HepG2 (cell line): Measurements from ENCODE around the gene ANTXR1. TPM values are rescaled to one million over a fixed set of nuclear protein-coding genes. Genes with fewer than 3 reads are reported as not detected.

Experiments used
- AKAP8 ChIP-seq: sonication (generic); formaldehyde crosslinking; IDR thresholded peaks from 2 replicates; pipeline ENCODE4 v1.5.1; 2020; ENCODE audit warnings: mild to moderate bottlenecking, missing genetic modification reagents
- CEBPG ChIP-seq: IDR thresholded peaks from 2 replicates; pipeline ENCODE4 v1.6.1; 2016
- FOXO1 ChIP-seq: sonication (generic); formaldehyde crosslinking; IDR thresholded peaks from 2 replicates; pipeline ENCODE4 v1.4.0; 2020; ENCODE audit warnings: missing genetic modification reagents
- GATAD2A ChIP-seq: IDR thresholded peaks from 2 replicates; pipeline ENCODE4 v1.6.1; 2016
- GTF3A ChIP-seq: sonication (generic); formaldehyde crosslinking; conservative IDR thresholded peaks from 2 replicates; pipeline ENCODE4 v1.4.0; 2020; ENCODE audit warnings: mild to moderate bottlenecking, missing genetic modification reagents
- HCFC1 ChIP-seq: fragments of 150-350 bp; IDR thresholded peaks from 2 replicates; pipeline ENCODE4 v1.6.1; 2014; ENCODE audit warnings: low read depth, low read length
- HDAC1 ChIP-seq: sonication (generic); formaldehyde crosslinking; IDR thresholded peaks from 2 replicates; pipeline ENCODE4 v1.5.1; 2020; ENCODE audit warnings: mild to moderate bottlenecking, missing genetic modification reagents
- KMT2A ChIP-seq: sonication (generic); formaldehyde crosslinking; IDR thresholded peaks from 2 replicates; pipeline ENCODE4 v1.4.0; 2020; ENCODE audit warnings: missing genetic modification reagents
- MED1 ChIP-seq: sonication (generic); formaldehyde crosslinking; IDR thresholded peaks from 2 replicates; pipeline ENCODE4 v1.4.0; 2020; ENCODE audit warnings: missing genetic modification reagents
- MIER2 ChIP-seq: IDR thresholded peaks from 2 replicates; pipeline ENCODE4 v1.6.1; 2016; ENCODE audit warnings: missing biosample characterization, missing genetic modification reagents
- MIER3 ChIP-seq: IDR thresholded peaks from 2 replicates; pipeline ENCODE4 v1.6.1; 2016; ENCODE audit warnings: missing compliant biosample characterization, borderline replicate concordance
- NONO ChIP-seq, 2 experiments: fragments of 450-650 bp in 1 of 2; sonication (generic) in 1 of 2; formaldehyde crosslinking in 1 of 2; IDR thresholded peaks in 1 of 2; conservative IDR thresholded peaks in 1 of 2; 2 replicates each; pipeline versions ENCODE4 v1.6.1 to v1.8.0; 2017 to 2022; ENCODE audit warnings: mild to moderate bottlenecking in 1 of 2, missing genetic modification reagents in 1 of 2, moderate library complexity in 1 of 2
- POLR2AphosphoS5 ChIP-seq: IDR thresholded peaks from 2 replicates; pipeline ENCODE4 v1.6.1; 2012; ENCODE audit warnings: low read depth, low read length
- RCOR2 ChIP-seq: IDR thresholded peaks from 2 replicates; pipeline ENCODE4 v1.6.1; 2016; ENCODE audit warnings: missing biosample characterization, missing genetic modification reagents
- RFX1 ChIP-seq: fragments of 450-650 bp; IDR thresholded peaks from 2 replicates; pipeline ENCODE4 v1.6.1; 2017
- RORA ChIP-seq: sonication (generic); formaldehyde crosslinking; IDR thresholded peaks from 2 replicates; pipeline ENCODE4 v1.5.0; 2020; ENCODE audit warnings: mild to moderate bottlenecking, missing genetic modification reagents, moderate library complexity
- SAP130 ChIP-seq: IDR thresholded peaks from 2 replicates; pipeline ENCODE4 v1.6.1; 2016; ENCODE audit warnings: low read depth
- TFDP2 ChIP-seq: sonication (generic); formaldehyde crosslinking; IDR thresholded peaks from 2 replicates; pipeline ENCODE4 v1.4.0; 2020; ENCODE audit warnings: missing genetic modification reagents
- ZBED4 ChIP-seq: sonication (generic); formaldehyde crosslinking; IDR thresholded peaks from 2 replicates; pipeline ENCODE4 v1.4.0; 2020; ENCODE audit warnings: missing genetic modification reagents, borderline replicate concordance
- ZBTB42 ChIP-seq: sonication (generic); formaldehyde crosslinking; IDR thresholded peaks from 2 replicates; pipeline ENCODE4 v1.5.0; 2020; ENCODE audit warnings: mild to moderate bottlenecking, missing genetic modification reagents
- ZFP1 ChIP-seq: IDR thresholded peaks from 2 replicates; pipeline ENCODE4 v1.6.1; 2016
- ZMAT5 ChIP-seq: sonication (generic); formaldehyde crosslinking; IDR thresholded peaks from 2 replicates; pipeline ENCODE4 v1.5.0; 2020; ENCODE audit warnings: mild to moderate bottlenecking, low read depth, missing genetic modification reagents, borderline replicate concordance
- ZMYM2 ChIP-seq: sonication (generic); formaldehyde crosslinking; IDR thresholded peaks from 2 replicates; pipeline ENCODE4 v1.8.0; 2022; ENCODE audit warnings: mild to moderate bottlenecking, missing genetic modification reagents
- ZNF367 ChIP-seq: sonication (generic); formaldehyde crosslinking; IDR thresholded peaks from 2 replicates; pipeline ENCODE4 v1.4.0; 2020; ENCODE audit warnings: missing genetic modification reagents, borderline replicate concordance
- ZNF562 ChIP-seq: sonication (generic); formaldehyde crosslinking; IDR thresholded peaks from 2 replicates; pipeline ENCODE4 v1.8.0; 2022; ENCODE audit warnings: missing genetic modification reagents, borderline replicate concordance
- ZNF614 ChIP-seq: IDR thresholded peaks from 2 replicates; pipeline ENCODE4 v1.6.1; 2018; ENCODE audit warnings: missing biosample characterization, missing genetic modification reagents, inconsistent platforms, borderline replicate concordance
- ZNF747 ChIP-seq: sonication (generic); formaldehyde crosslinking; IDR thresholded peaks from 2 replicates; pipeline ENCODE4 v1.8.1; 2023; ENCODE audit warnings: missing genetic modification reagents, mild to moderate bottlenecking, borderline replicate concordance
- ZSCAN31 ChIP-seq: sonication (generic); formaldehyde crosslinking; IDR thresholded peaks from 2 replicates; pipeline ENCODE4 v1.5.0; 2020; ENCODE audit warnings: low read depth, mild to moderate bottlenecking, missing genetic modification reagents
- polyA plus RNA-seq, 8 experiments: library from polyadenylated mRNA; depleted of rRNA in 3 of 8; stranded (reverse) in 7 of 8; unstranded in 1 of 8; fragments of >200 nt; fragmentation: Illumina TruSeq in 4 of 8; extraction: Trizol in 4 of 8; gene quantifications; 2 replicates each; pipeline versions ENCODE4 v1.2.1 to v1.2.3, GENCODE V29; 2011 to 2016; ENCODE audit warnings: low read depth in 4 of 8, missing spikeins in 1 of 8, mixed read lengths in 1 of 8; ENCODE audit not compliant: insufficient read depth in 1 of 8
- total RNA-seq, 5 experiments: library from RNA; depleted of rRNA; stranded (reverse); fragments of >200 nt; fragmentation: Illumina TruSeq; extraction: Trizol; gene quantifications; 2 replicates each; pipeline ENCODE4 v1.2.3, GENCODE V29; 2016; ENCODE audit warnings: low read depth in 1 of 5

ANTXR1 gene
- total and polyA plus RNA-seq, 2 of the 13 experiments (the other 11 are each of a cell fraction or from before 2014, with no cell fraction given) = 4.5 to 12.7 TPM

GRCh38 chr2:69166812-69167468 lies 154.0 kb downstream of the ANTXR1 start (continued):
- TF ChIP-seq RCOR2 (0 out of 2 replicates have a peak, but pooled peaks have one; percentile 45), KMT2A (CRISPR knock-in tag) (peak; percentile 60), GTF3A (0 out of 2 replicates have a peak, but pooled peaks have one; percentile 36), FOXO1 (CRISPR knock-in tag) (no peak; the same call in 1 of the 2 replicates), HCFC1 (no peak), ZFP1 (CRISPR knock-in tag) (peak; percentile 83; the same call in 1 of the 2 replicates), ZMYM2 (CRISPR knock-in tag) (0 out of 2 replicates have a peak, but pooled peaks have one; percentile 58), MIER3 (CRISPR knock-in tag) (peak; percentile 58; the same call in 1 of the 2 replicates), TFDP2 (CRISPR knock-in tag) (peak; percentile 26; the same call in 1 of the 2 replicates), ZMAT5 (no peak), ZNF747 (peak; percentile 57; the same call in 1 of the 2 replicates), NONO (IDR thresholded peaks at IDR 0.05) (no peak), NONO (CRISPR knock-in tag; conservative IDR thresholded peaks at IDR 0.05) (peak; percentile 88), ZNF614 (CRISPR knock-in tag) (peak; percentile 72; the same call in 1 of the 2 replicates), RFX1 (peak; percentile 45; the same call in 1 of the 2 replicates), ZNF367 (CRISPR knock-in tag) (no peak), MIER2 (CRISPR knock-in tag) (0 out of 2 replicates have a peak, but pooled peaks have one; percentile 40), HDAC1 (CRISPR knock-in tag) (peak; percentile 77), AKAP8 (CRISPR knock-in tag) (no peak), ZBED4 (CRISPR knock-in tag) (peak; percentile 58; the same call in 1 of the 2 replicates), CEBPG (peak; percentile 94), GATAD2A (CRISPR knock-in tag) (peak; percentile 95), ZSCAN31 (CRISPR knock-in tag) (peak; percentile 48; the same call in 1 of the 2 replicates), SAP130 (CRISPR knock-in tag) (peak; percentile 64), RORA (CRISPR knock-in tag) (no peak), POLR2AphosphoS5 (peak; percentile 58; the same call in 1 of the 2 replicates), ZNF562 (no peak), MED1 (peak; percentile 90), ZBTB42 (CRISPR knock-in tag) (no peak)
